Measurements from ENCODE around the gene PACS2.

- TF ChIP-seq CTCF (IDR thresholded peaks at IDR 0.05): no peak
- no peak for TF ChIP-seq ZFX (IDR thresholded peaks at IDR 0.05; ENCODE audit: borderline replicate concordance)
These were observed 10.6 kb upstream of the PACS2 start for GRCh38 chr14:105303949-105304348.
